G401 (cell line): ENCODE data around the gene NAPSA. TPM values are rescaled to one million over a fixed set of nuclear protein-coding genes. Genes with fewer than 3 reads are reported as not detected.

Experiments
- DNase-seq: peaks from one replicate; pipeline ENCODE4 v3.0.0-alpha.2; 2015; ENCODE audit warnings: low spot score
- in situ Hi-C: cut with HindIII; loops from 2 replicates; pipeline ENCODE4 v1.10.0; 2016; ENCODE audit warnings: low sequenced_read_pairs, mixed read lengths
- total RNA-seq: library from RNA; depleted of rRNA; stranded (reverse); fragments of >200 nt; shearing (Covaris generic); gene quantifications from 2 replicates; pipeline ENCODE4 v1.2.3, GENCODE V29; 2014

NAPSA gene
- total RNA-seq, 1 experiment from 2014 or later, result 0.24 TPM

GRCh38 chr19:50387176-50387867, 21.9 kb upstream of the NAPSA start:
- DNase-seq, result no peak
- in situ Hi-C loops, result no loop called here

DNA sequence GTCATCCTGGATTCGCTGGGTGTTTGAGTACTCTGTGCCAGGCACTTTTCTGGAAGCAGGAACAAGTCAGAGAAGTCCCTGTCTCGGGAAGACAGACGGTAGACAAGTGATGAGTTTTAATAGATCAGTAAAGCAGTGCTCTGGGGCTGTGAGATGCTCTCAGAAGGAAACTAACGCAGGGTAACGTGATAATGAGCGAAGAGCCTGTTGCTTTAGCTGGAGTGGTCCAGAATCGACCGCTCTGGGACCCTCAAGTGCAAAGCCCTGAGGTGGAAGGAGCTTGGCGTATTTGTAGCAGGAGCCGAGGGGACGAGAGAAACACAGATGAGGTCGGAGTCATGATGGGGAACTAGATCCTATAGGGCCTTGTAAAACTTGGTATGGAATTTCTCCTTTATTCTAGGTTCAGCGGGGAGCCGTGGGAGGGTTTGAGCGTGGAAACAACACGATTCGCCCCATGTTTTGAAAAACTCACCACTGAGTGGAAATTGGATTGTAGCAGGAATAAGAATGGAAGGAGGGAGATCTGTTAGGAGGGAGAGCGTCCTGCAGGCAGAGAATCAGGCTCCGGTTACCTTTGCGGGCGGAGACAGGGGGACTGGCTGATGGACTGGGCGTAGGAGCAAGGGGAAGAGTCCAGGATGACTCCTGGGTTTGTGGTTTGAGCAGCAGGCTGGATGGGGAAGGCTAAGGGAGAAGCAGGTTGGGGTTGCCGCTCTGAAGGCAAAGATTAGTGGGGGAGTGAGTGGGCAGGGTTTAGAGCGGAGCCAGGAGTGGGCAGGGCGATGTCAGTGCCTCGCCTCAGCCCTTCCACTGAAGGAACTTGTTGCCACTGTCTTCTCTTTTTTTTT, 19.5 kb upstream of the NAPSA start:
- DNase-seq, result peak; percentile 39
- in situ Hi-C loops, result no loop called here

GRCh38 chr19:50383852-50384684, 18.6 kb upstream of the NAPSA start, which contains the start of gene POLD1:
Gene POLD1, plus strand, starts transcription at chr19:50384347. Its CDS starts 14,505 bp downstream, at chr19:50398852.
- DNase-seq, result peak; percentile 94
- in situ Hi-C loops, result no loop called here

- DNase-seq, result no peak
- in situ Hi-C loops, result no loop called here
Measured at GRCh38 chr19:50383001-50383851, 17.8 kb upstream of the NAPSA start.

DNA sequence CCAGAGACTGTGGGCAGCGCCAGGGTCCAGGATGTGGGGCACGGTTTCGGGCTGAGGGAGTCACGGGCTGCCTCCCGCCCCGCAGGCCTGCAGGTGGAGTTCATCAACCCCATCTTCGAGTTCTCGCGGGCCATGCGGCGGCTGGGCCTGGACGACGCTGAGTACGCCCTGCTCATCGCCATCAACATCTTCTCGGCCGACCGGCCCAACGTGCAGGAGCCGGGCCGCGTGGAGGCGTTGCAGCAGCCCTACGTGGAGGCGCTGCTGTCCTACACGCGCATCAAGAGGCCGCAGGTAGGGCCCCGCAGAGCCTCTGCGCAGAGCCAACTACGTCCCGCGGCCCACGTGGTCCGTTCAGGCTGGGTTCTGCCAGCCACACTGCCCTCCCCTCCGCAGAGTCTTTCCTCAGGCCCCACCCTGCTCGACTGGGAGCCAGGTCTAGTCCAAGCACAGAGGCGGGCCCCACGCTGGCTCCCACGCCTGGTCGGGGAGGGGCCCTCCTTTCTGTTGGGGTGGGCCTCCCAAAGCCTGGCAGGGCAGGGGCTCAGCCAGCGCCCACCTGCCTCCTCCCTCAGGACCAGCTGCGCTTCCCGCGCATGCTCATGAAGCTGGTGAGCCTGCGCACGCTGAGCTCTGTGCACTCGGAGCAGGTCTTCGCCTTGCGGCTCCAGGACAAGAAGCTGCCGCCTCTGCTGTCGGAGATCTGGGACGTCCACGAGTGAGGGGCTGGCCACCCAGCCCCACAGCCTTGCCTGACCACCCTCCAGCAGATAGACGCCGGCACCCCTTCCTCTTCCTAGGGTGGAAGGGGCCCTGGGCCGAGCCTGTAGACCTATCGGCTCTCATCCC, 16.7 kb upstream of the NAPSA start:
- in situ Hi-C loops, result no loop called here
- no peak for DNase-seq

GRCh38 chr19:50380751-50381151, 15.3 kb upstream of the NAPSA start:
- in situ Hi-C loops, result no loop called here
- no peak for DNase-seq

GRCh38 chr19:50380137-50380536, 14.7 kb upstream of the NAPSA start:
- no peak for DNase-seq
- in situ Hi-C loops, result no loop called here

DNA sequence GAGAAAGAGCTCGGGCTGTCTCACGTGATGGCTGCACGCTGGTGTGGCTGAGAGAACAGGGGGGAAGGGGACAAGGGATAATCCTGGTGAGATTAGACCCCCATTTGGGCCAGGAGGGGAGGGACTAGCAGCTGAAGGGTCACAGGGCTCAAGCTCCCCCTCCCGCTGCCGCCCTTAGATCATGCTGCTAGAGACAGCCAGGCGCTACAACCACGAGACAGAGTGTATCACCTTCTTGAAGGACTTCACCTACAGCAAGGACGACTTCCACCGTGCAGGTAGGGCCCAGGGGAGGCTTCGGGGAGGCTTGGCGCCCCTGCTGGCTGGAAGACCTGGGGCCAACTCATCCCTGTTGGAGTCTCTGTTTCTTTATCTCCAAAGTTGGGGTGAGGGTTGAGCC, 14.2 kb upstream of the NAPSA start:
- in situ Hi-C loops, result no loop called here

GRCh38 chr19:50378863-50379236, 13.4 kb upstream of the NAPSA start:
- in situ Hi-C loops, result no loop called here
- no peak for DNase-seq

More for the DNA sequence above, 14.2 kb upstream of the NAPSA start:
- DNase-seq, result no peak

DNA sequence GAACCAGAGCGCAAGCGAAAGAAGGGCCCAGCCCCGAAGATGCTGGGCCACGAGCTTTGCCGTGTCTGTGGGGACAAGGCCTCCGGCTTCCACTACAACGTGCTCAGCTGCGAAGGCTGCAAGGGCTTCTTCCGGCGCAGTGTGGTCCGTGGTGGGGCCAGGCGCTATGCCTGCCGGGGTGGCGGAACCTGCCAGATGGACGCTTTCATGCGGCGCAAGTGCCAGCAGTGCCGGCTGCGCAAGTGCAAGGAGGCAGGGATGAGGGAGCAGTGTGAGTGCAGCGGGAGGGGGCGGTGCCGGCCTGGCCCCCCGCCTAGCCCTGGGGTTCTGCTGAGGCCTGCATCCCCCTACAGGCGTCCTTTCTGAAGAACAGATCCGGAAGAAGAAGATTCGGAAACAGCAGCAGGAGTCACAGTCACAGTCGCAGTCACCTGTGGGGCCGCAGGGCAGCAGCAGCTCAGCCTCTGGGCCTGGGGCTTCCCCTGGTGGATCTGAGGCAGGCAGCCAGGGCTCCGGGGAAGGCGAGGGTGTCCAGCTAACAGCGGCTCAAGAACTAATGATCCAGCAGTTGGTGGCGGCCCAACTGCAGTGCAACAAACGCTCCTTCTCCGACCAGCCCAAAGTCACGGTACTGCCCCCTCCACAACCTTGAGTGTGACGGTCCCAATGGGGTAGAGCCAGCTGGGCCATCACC, 12.9 kb upstream of the NAPSA start:
- no peak for DNase-seq
- in situ Hi-C loops, result no loop called here

- no peak for DNase-seq
- in situ Hi-C loops, result no loop called here
Measured at GRCh38 chr19:50377517-50377916, 12.1 kb upstream of the NAPSA start.

- in situ Hi-C loops, result no loop called here
- DNase-seq, result peak; percentile 25
Measured at GRCh38 chr19:50377051-50377461, 11.6 kb upstream of the NAPSA start.

- peak; percentile 98 for DNase-seq
- in situ Hi-C loops, result no loop called here
Measured at GRCh38 chr19:50376166-50377050, 11.0 kb upstream of the NAPSA start, which contains the start of gene NR1H2. Gene NR1H2, plus strand, starts transcription at chr19:50376457. Its CDS starts 1,149 bp downstream, at chr19:50377606.

GRCh38 chr19:50371914-50372475, 6.6 kb upstream of the NAPSA start:
- in situ Hi-C loops, result no loop called here
- no peak for DNase-seq

- in situ Hi-C loops, result no loop called here
Measured at GRCh38 chr19:50368649-50369570, 3.5 kb upstream of the NAPSA start.

More at GRCh38 chr19:50368649-50369570, 3.5 kb upstream of the NAPSA start:
- DNase-seq, result peak; percentile 90
